GM12892 (cell line): ENCODE measurements around the gene MAGI2.

Source experiments
- POLR2A ChIP-seq: IDR thresholded peaks from 2 replicates; pipeline ENCODE4 v1.6.1; 2011; ENCODE audit warnings: low read depth, low read length, control low read depth
- POLR2AphosphoS5 ChIP-seq: IDR thresholded peaks from 2 replicates; pipeline ENCODE4 v1.6.1; 2011; ENCODE audit warnings: low read depth, low read length, control low read depth
- TAF1 ChIP-seq: IDR thresholded peaks from 2 replicates; pipeline ENCODE4 v1.6.1; 2011; ENCODE audit warnings: low read depth, mild to moderate bottlenecking, control low read depth, low read length, borderline replicate concordance

DNA sequence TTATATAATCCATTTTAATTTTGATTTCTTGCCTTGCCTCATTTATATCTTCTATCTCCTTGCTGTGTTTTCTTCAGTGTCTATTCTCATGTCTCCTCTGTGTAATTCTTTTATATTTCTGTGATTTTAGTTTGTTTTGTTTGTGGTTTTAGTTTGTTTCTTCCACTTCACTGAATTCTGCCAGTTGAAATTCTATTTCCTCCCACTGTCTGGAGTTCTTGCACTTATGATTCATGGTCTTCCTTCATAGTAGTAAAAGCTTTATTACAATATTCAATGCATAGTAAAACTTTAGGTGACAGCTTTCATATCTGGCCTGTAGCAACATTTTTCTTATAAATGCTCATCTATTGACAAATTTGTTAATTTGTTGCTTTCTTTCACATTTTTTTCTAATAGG, 113.3 kb downstream of the MAGI2 start:
- TF ChIP-seq POLR2A: no peak
- no peak for TF ChIP-seq POLR2AphosphoS5
- no peak for TF ChIP-seq TAF1
